Measurements from ENCODE around the gene CLIC3. TPM values are rescaled to one million over a fixed set of nuclear protein-coding genes. Genes with fewer than 3 reads are reported as not detected.

Gene CLIC3
- polyA plus RNA-seq, 2 of the 4 experiments (the other 2 are of a cell fraction) = 0.61 to 6.4 TPM

- no peak for FAIRE-seq
- DNase-seq (ENCODE audit: low read depth in 1 of 2, low spot score in 1 of 2) = no peak
- Histone ChIP-seq H3K9me3 (no peaks in the 10 kb centered on the region), H3K27ac (no peak overlapping the region), H3K4me1 (no peaks in the 10 kb centered on the region), H3K4me3 (no peak overlapping the region), H3K4me2 (no peak overlapping the region)
- TF ChIP-seq EP300 (IDR thresholded peaks at IDR 0.05) = no peak
- TF ChIP-seq RAD21 (conservative IDR thresholded peaks at IDR 0.05 in 1 of 2, IDR thresholded peaks at IDR 0.05 in 1 of 2) = no peak
- no peak for TF ChIP-seq KDM1A (IDR thresholded peaks at IDR 0.05; ENCODE audit: low read depth)
- no peak for TF ChIP-seq RARB (CRISPR knock-in tag; IDR thresholded peaks at IDR 0.05)
- TF ChIP-seq, protein P1, sequence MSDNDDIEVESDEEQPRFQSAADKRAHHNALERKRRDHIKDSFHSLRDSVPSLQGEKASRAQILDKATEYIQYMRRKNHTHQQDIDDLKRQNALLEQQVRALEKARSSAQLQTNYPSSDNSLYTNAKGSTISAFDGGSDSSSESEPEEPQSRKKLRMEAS (IDR thresholded peaks at IDR 0.05) = no peak
- no peak for ATAC-seq
- ChIA-PET POLR2A (no interaction called here), CTCF (interaction anchor here (0.8 to 7.6 kb wide), 5 partner anchors 13 to 51 kb away, joined by 3 to 62 read pairs (median 6); partner anchors contain the start of genes ABCA2, FUT7 and NPDC1)
- WGBS (ENCODE audit: missing lambda C conversion rate) = 93% methylated on average over 21 of the region's 28 CpGs
These were observed 20.7 kb upstream of the CLIC3 start for GRCh38 chr9:137017071-137017470.

DNA sequence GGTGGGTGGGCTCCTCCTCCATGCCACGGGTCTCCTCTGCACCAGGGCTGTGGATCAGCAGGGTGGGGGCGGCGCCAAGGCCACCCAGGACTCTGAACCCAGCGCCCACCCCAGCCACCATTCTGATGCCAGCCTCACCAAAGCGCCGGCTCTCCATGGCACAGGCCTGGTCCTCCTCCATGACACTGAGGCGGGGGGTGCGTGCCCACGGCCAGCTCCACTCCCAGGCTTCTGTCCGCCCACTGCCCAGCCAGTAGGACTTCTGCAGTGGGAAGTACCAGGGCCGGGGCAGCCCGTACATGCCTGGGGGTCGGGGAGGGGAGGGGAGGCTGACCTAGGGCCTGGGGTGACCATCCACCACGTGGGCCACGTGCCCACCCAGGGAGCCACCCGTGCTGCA is 20.1 kb upstream of the CLIC3 start:
- Histone ChIP-seq H3K4me1 (no peaks in the 10 kb centered on the region), H3K9me3 (no peaks in the 10 kb centered on the region), H3K4me2 (no peak overlapping the region), H3K4me3 (no peak overlapping the region), H3K27ac (no peak overlapping the region)
- 86% methylated on average over 1 of the region's 16 CpGs for WGBS (ENCODE audit: missing lambda C conversion rate)
- FAIRE-seq (no peak), ATAC-seq (no peak), DNase-seq (ENCODE audit: low read depth in 1 of 2, low spot score in 1 of 2) (no peak)
- CTCF ChIA-PET = interaction anchor here (0.8 to 7.6 kb wide), 6 partner anchors 13 to 51 kb away, joined by 3 to 62 read pairs (median 6); partner anchors contain the start of genes ABCA2, FUT7 and NPDC1
- POLR2A ChIA-PET = no interaction called here
- no peak for TF ChIP-seq RCOR1 (IDR thresholded peaks at IDR 0.05; ENCODE audit: low read depth, low read length)
- no peak for TF ChIP-seq EHMT2 (IDR thresholded peaks at IDR 0.05; ENCODE audit: low read depth)
- no peak for TF ChIP-seq HOXB5 (CRISPR knock-in tag; IDR thresholded peaks at IDR 0.05)
- TF ChIP-seq ZFP36 (IDR thresholded peaks at IDR 0.05; ENCODE audit: borderline replicate concordance, partially characterized antibody) = no peak
- no peak for TF ChIP-seq TP53 (CRISPR knock-in tag; IDR thresholded peaks at IDR 0.05)
- TF ChIP-seq, protein P2, sequence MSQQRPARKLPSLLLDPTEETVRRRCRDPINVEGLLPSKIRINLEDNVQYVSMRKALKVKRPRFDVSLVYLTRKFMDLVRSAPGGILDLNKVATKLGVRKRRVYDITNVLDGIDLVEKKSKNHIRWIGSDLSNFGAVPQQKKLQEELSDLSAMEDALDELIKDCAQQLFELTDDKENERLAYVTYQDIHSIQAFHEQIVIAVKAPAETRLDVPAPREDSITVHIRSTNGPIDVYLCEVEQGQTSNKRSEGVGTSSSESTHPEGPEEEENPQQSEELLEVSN (IDR thresholded peaks at IDR 0.05; ENCODE audit: borderline replicate concordance, low read depth) = no peak
- TF ChIP-seq, protein P1 (IDR thresholded peaks at IDR 0.05) = no peak
- TF ChIP-seq HOXA7 (CRISPR knock-in tag; IDR thresholded peaks at IDR 0.05) = no peak
- no peak for TF ChIP-seq POLR2A (IDR thresholded peaks at IDR 0.05; ENCODE audit: low read length)
- TF ChIP-seq KDM5A (IDR thresholded peaks at IDR 0.05) = no peak
- TF ChIP-seq, protein P3, sequence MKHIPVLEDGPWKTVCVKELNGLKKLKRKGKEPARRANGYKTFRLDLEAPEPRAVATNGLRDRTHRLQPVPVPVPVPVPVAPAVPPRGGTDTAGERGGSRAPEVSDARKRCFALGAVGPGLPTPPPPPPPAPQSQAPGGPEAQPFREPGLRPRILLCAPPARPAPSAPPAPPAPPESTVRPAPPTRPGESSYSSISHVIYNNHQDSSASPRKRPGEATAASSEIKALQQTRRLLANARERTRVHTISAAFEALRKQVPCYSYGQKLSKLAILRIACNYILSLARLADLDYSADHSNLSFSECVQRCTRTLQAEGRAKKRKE (CRISPR knock-in tag; IDR thresholded peaks at IDR 0.05; ENCODE audit: low read depth) = no peak
- no peak for TF ChIP-seq NFE2L2 (conservative IDR thresholded peaks at IDR 0.05; ENCODE audit: low read length)

- 91% methylated on average over 15 of the region's 21 CpGs for WGBS (ENCODE audit: missing lambda C conversion rate)
- H3K4me2 ChIP-seq = no peak overlapping the region
- ATAC-seq (no peak), DNase-seq (ENCODE audit: low read depth in 1 of 2, low spot score in 1 of 2) (no peak), FAIRE-seq (no peak)
- CTCF ChIA-PET = interaction anchor here (1.1 to 7.6 kb wide), 5 partner anchors 13 to 51 kb away, joined by 3 to 62 read pairs (median 8); partner anchors contain the start of genes ABCA2 and FUT7
- no peak overlapping the region for H3K4me3 ChIP-seq
- no peak overlapping the region for H3K27ac ChIP-seq
- no peaks in the 10 kb centered on the region for H3K9me3 ChIP-seq
- POLR2A ChIA-PET = no interaction called here
- TF ChIP-seq ESRRA (IDR thresholded peaks at IDR 0.05; ENCODE audit: borderline replicate concordance, low read length) (no peak), JUN (IDR thresholded peaks at IDR 0.05) (no peak), HOXA7 (CRISPR knock-in tag; IDR thresholded peaks at IDR 0.05) (no peak), CEBPB (IDR thresholded peaks at IDR 0.05) (no peak), RARB (CRISPR knock-in tag; IDR thresholded peaks at IDR 0.05) (no peak), JUNB (IDR thresholded peaks at IDR 0.05) (no peak), NPAS2 (CRISPR knock-in tag; IDR thresholded peaks at IDR 0.05; ENCODE audit: borderline replicate concordance) (no peak), FOSL2 (IDR thresholded peaks at IDR 0.05) (no peak), FOSL2 (CRISPR knock-in tag; IDR thresholded peaks at IDR 0.05) (no peak), POLR2A (IDR thresholded peaks at IDR 0.05; ENCODE audit: low read length) (no peak), USF2 (IDR thresholded peaks at IDR 0.05) (no peak), KDM1A (IDR thresholded peaks at IDR 0.05; ENCODE audit: low read depth) (no peak), RAD21 (conservative IDR thresholded peaks at IDR 0.05 in 1 of 2, IDR thresholded peaks at IDR 0.05 in 1 of 2) (no peak), NFE2L2 (conservative IDR thresholded peaks at IDR 0.05; ENCODE audit: low read length) (no peak), POLR2AphosphoS2 (conservative IDR thresholded peaks at IDR 0.05; ENCODE audit: low read length) (no peak), HEYL (CRISPR knock-in tag; IDR thresholded peaks at IDR 0.05) (no peak), CBX2 (IDR thresholded peaks at IDR 0.05; ENCODE audit: borderline replicate concordance, low read depth) (no peak), TP53 (CRISPR knock-in tag; IDR thresholded peaks at IDR 0.05) (no peak), NR3C1 (IDR thresholded peaks at IDR 0.05) (no peak)
- H3K4me1 ChIP-seq = no peaks in the 10 kb centered on the region
These were observed 19.6 kb upstream of the CLIC3 start for GRCh38 chr9:137015976-137016375.
